Measurements from ENCODE around the gene SUSD1.

Gene SUSD1

GRCh38 chr9:112035166-112035826 lies 139.8 kb downstream of the SUSD1 start:
- DNase-seq, result no peak

GRCh38 chr9:112034216-112034611 lies 140.9 kb downstream of the SUSD1 start:
- DNase-seq, result no peak

GRCh38 chr9:112033237-112034215 lies 141.6 kb downstream of the SUSD1 start:
- no peak for DNase-seq

GRCh38 chr9:112032743-112033142 lies 142.4 kb downstream of the SUSD1 start:
- no peak for DNase-seq

- DNase-seq, result no peak
Measured at GRCh38 chr9:112032009-112032408, 143.1 kb downstream of the SUSD1 start.

- no peak for DNase-seq
Measured at GRCh38 chr9:112031400-112031799, 143.7 kb downstream of the SUSD1 start.

- no peak for DNase-seq
Measured at GRCh38 chr9:112029921-112030444, 145.1 kb downstream of the SUSD1 start.

- DNase-seq, result no peak
Measured at GRCh38 chr9:112028242-112029221, 146.6 kb downstream of the SUSD1 start.

GRCh38 chr9:112025850-112026249 lies 149.2 kb downstream of the SUSD1 start:
- no peak for DNase-seq

- no peak for DNase-seq
Measured at GRCh38 chr9:112021742-112022141, 153.4 kb downstream of the SUSD1 start.

GRCh38 chr9:112020680-112021596 lies 154.2 kb downstream of the SUSD1 start:
- DNase-seq, result no peak

- DNase-seq, result no peak
Measured at GRCh38 chr9:112017878-112018277, 157.2 kb downstream of the SUSD1 start.

- no peak for DNase-seq
Measured at GRCh38 chr9:112015736-112016135, 159.4 kb downstream of the SUSD1 start.

GRCh38 chr9:112015149-112015548 lies 159.9 kb downstream of the SUSD1 start:
- DNase-seq, result no peak

- DNase-seq, result no peak
Measured at GRCh38 chr9:112013266-112013665, 161.8 kb downstream of the SUSD1 start.

GRCh38 chr9:112012026-112012902 lies 162.8 kb downstream of the SUSD1 start:
- DNase-seq, result peak; percentile 23

GRCh38 chr9:112011051-112011620 lies 164.0 kb downstream of the SUSD1 start:
- DNase-seq, result no peak

GRCh38 chr9:112010537-112010936 lies 164.6 kb downstream of the SUSD1 start:
- no peak for DNase-seq

- DNase-seq, result no peak
Measured at GRCh38 chr9:112009656-112010055, 165.4 kb downstream of the SUSD1 start.
